H1 (cell line): Measurements from ENCODE around the gene KCNMB2. TPM values are rescaled to one million over a fixed set of nuclear protein-coding genes. Genes with fewer than 3 reads are reported as not detected.

Experiments used
- CBX8 ChIP-seq: fragments of 300-800, 300-1000 bp; sonication (generic); IDR thresholded peaks from 2 replicates; pipeline ENCODE4 v1.7.1; 2016; ENCODE audit warnings: low read depth, low read length, borderline replicate concordance
- GTF2F1 ChIP-seq: IDR thresholded peaks from 2 replicates; pipeline ENCODE4 v1.6.1; 2012; ENCODE audit warnings: low read depth, low read length, improper control_type of control experiment, borderline replicate concordance
- KDM5A ChIP-seq: fragments of 200-600 bp; IDR thresholded peaks from 2 replicates; pipeline ENCODE4 v1.7.1; 2012; ENCODE audit warnings: mild to moderate bottlenecking, low read length, inconsistent platforms, mixed read lengths
- POU5F1 ChIP-seq: IDR thresholded peaks from 2 replicates; pipeline ENCODE4 v1.6.1; 2011; ENCODE audit warnings: low read depth, mild to moderate bottlenecking, low read length, moderate library complexity
- RXRA ChIP-seq: IDR thresholded peaks from 2 replicates; pipeline ENCODE4 v1.6.1; 2011; ENCODE audit warnings: low read depth, mild to moderate bottlenecking, low read length, moderate library complexity; ENCODE audit not compliant: insufficient read depth
- TCF12 ChIP-seq: IDR thresholded peaks from 2 replicates; pipeline ENCODE4 v1.6.1; 2011; ENCODE audit warnings: low read depth, mild to moderate bottlenecking, low read length
- YY1 ChIP-seq: IDR thresholded peaks from 2 replicates; pipeline ENCODE4 v1.6.1; 2011; ENCODE audit warnings: low read depth, mild to moderate bottlenecking, low read length
- polyA plus RNA-seq, 7 experiments: library from polyadenylated mRNA; depleted of rRNA in 3 of 7; stranded (reverse) in 5 of 7; unstranded in 2 of 7; fragments of >200 nt in 5 of 7; fragments of 200-250 nt in 2 of 7; gene quantifications; 1 replicate in 5 of 7; 2 replicates in 1 of 7; 4 replicates in 1 of 7; pipeline versions ENCODE4 v1.2.1 to v1.2.3, GENCODE V29; 2011 to 2013; ENCODE audit warnings: missing spikeins in 2 of 7, mixed read lengths in 2 of 7
- total RNA-seq: library from RNA; stranded (reverse); fragmentation: NEBNext Ultra II Directional; extraction: Animal tissue kit (Norgen Biotek cat#: 25700); gene quantifications from 2 replicates; pipeline ENCODE4 v1.2.1, GENCODE V29; 2021
- TF ChIP-seq, protein P1 (sequence below): fragments of 300-600 bp; sonication (generic); IDR thresholded peaks from 2 replicates; pipeline ENCODE4 v1.7.1; 2012; ENCODE audit warnings: low read length, moderate library complexity, mild to moderate bottlenecking, inconsistent platforms; ENCODE audit not compliant: insufficient replicate concordance
- TF ChIP-seq, protein P2 (sequence below): IDR thresholded peaks from 2 replicates; pipeline ENCODE4 v1.6.1; 2011; ENCODE audit warnings: low read depth, mild to moderate bottlenecking, low read length; ENCODE audit not compliant: insufficient read depth

The KCNMB2 gene
- total and polyA plus RNA-seq, 2 of the 8 experiments (the other 6 are each of a cell fraction or from before 2014, with no cell fraction given): not detected

DNA sequence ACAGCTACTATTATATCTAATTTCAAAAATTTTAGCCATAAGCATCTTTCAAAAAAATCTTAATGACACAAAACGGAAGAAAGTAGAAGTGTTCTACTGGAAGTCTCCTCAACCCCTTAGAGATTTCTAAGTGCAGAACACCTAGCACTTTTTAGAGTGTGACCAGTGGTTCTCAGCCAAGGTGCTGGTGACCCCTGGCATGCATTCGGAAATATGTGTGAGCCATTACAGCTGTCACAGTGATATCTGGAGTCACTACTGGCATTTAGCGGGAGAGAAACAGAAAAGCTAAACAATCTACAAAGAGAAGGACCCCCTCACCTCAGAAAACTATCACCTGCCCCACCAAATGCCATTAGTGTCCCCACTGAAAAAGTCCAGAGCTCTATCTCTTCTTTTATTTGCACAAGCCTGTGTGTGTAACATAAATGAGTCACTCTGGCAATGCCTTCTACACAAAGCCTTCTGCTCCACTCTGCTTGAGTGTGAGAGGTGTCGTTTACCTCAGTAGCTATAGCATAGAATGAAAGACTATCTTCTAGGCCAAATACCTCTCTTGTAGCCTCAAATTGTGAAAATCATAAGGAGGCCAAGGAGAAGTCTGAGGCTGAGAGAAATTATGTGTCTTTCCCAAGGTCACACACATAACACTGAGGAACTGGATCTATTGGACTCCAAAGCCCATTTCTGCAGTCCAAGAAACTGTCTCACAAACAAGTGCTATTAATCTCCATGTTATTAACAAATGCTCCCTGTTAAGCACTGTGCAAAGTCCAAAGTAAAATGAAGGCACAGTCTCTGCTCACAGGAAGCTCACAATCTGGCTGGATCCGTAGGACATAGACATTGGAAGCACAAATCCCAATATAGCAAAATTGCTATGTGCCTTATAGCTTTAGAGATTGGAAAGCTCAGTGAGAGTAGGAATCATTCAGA, 28.5 kb upstream of the KCNMB2 start (continued):
- TF ChIP-seq, protein P1, sequence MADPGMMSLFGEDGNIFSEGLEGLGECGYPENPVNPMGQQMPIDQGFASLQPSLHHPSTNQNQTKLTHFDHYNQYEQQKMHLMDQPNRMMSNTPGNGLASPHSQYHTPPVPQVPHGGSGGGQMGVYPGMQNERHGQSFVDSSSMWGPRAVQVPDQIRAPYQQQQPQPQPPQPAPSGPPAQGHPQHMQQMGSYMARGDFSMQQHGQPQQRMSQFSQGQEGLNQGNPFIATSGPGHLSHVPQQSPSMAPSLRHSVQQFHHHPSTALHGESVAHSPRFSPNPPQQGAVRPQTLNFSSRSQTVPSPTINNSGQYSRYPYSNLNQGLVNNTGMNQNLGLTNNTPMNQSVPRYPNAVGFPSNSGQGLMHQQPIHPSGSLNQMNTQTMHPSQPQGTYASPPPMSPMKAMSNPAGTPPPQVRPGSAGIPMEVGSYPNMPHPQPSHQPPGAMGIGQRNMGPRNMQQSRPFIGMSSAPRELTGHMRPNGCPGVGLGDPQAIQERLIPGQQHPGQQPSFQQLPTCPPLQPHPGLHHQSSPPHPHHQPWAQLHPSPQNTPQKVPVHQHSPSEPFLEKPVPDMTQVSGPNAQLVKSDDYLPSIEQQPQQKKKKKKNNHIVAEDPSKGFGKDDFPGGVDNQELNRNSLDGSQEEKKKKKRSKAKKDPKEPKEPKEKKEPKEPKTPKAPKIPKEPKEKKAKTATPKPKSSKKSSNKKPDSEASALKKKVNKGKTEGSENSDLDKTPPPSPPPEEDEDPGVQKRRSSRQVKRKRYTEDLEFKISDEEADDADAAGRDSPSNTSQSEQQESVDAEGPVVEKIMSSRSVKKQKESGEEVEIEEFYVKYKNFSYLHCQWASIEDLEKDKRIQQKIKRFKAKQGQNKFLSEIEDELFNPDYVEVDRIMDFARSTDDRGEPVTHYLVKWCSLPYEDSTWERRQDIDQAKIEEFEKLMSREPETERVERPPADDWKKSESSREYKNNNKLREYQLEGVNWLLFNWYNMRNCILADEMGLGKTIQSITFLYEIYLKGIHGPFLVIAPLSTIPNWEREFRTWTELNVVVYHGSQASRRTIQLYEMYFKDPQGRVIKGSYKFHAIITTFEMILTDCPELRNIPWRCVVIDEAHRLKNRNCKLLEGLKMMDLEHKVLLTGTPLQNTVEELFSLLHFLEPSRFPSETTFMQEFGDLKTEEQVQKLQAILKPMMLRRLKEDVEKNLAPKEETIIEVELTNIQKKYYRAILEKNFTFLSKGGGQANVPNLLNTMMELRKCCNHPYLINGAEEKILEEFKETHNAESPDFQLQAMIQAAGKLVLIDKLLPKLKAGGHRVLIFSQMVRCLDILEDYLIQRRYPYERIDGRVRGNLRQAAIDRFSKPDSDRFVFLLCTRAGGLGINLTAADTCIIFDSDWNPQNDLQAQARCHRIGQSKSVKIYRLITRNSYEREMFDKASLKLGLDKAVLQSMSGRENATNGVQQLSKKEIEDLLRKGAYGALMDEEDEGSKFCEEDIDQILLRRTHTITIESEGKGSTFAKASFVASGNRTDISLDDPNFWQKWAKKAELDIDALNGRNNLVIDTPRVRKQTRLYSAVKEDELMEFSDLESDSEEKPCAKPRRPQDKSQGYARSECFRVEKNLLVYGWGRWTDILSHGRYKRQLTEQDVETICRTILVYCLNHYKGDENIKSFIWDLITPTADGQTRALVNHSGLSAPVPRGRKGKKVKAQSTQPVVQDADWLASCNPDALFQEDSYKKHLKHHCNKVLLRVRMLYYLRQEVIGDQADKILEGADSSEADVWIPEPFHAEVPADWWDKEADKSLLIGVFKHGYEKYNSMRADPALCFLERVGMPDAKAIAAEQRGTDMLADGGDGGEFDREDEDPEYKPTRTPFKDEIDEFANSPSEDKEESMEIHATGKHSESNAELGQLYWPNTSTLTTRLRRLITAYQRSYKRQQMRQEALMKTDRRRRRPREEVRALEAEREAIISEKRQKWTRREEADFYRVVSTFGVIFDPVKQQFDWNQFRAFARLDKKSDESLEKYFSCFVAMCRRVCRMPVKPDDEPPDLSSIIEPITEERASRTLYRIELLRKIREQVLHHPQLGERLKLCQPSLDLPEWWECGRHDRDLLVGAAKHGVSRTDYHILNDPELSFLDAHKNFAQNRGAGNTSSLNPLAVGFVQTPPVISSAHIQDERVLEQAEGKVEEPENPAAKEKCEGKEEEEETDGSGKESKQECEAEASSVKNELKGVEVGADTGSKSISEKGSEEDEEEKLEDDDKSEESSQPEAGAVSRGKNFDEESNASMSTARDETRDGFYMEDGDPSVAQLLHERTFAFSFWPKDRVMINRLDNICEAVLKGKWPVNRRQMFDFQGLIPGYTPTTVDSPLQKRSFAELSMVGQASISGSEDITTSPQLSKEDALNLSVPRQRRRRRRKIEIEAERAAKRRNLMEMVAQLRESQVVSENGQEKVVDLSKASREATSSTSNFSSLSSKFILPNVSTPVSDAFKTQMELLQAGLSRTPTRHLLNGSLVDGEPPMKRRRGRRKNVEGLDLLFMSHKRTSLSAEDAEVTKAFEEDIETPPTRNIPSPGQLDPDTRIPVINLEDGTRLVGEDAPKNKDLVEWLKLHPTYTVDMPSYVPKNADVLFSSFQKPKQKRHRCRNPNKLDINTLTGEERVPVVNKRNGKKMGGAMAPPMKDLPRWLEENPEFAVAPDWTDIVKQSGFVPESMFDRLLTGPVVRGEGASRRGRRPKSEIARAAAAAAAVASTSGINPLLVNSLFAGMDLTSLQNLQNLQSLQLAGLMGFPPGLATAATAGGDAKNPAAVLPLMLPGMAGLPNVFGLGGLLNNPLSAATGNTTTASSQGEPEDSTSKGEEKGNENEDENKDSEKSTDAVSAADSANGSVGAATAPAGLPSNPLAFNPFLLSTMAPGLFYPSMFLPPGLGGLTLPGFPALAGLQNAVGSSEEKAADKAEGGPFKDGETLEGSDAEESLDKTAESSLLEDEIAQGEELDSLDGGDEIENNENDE: no peak
- TF ChIP-seq POU5F1 (no peak), GTF2F1 (no peak), CBX8 (no peak), TCF12 (no peak), RXRA (no peak), KDM5A (no peak), YY1 (no peak)
- TF ChIP-seq, protein P2, sequence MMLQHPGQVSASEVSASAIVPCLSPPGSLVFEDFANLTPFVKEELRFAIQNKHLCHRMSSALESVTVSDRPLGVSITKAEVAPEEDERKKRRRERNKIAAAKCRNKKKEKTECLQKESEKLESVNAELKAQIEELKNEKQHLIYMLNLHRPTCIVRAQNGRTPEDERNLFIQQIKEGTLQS: no peak
